Lower lobe of right lung (tissue), 2 donors: ENCODE measurements around the gene PCSK9. TPM values are rescaled to one million over a fixed set of nuclear protein-coding genes. Genes with fewer than 3 reads are reported as not detected.

Experiments
- ATAC-seq, 2 donors: fragments of 200-7000 bp; cut with Tn5 transposase; one replicate each; pipeline ENCODE4 v1.9.1; 2020 to 2022; ENCODE audit warnings: mild to moderate bottlenecking in 2 of 2, moderate library complexity in 2 of 2
- DNase-seq: peaks from one replicate; pipeline ENCODE4 v3.0.0-alpha.2; 2020
- H3K27ac ChIP-seq: fragments of 200-600 bp; one replicate; pipeline ENCODE4 v1.8.0; 2022
- H3K27me3 ChIP-seq: fragments of 200-600 bp; one replicate; pipeline ENCODE4 v1.8.0; 2022; ENCODE audit warnings: low read depth
- H3K36me3 ChIP-seq: fragments of 200-600 bp; one replicate; pipeline ENCODE4 v1.8.0; 2022; ENCODE audit warnings: mild to moderate bottlenecking
- H3K4me1 ChIP-seq: fragments of 200-600 bp; one replicate; pipeline ENCODE4 v1.8.0; 2022
- H3K4me3 ChIP-seq: fragments of 200-600 bp; one replicate; pipeline ENCODE4 v1.8.0; 2022; ENCODE audit warnings: mild to moderate bottlenecking
- H3K9me3 ChIP-seq: fragments of 200-600 bp; one replicate; pipeline ENCODE4 v1.8.0; 2022
- intact Hi-C: fragments of 100-400 bp; cut with DNase I; formaldehyde crosslinking; loops from one replicate; pipeline ENCODE4 v1.11.0; 2022
- total RNA-seq: library from RNA; stranded (reverse); fragmentation: NEBNext Ultra II Directional; extraction: Animal tissue kit (Norgen Biotek cat#: 25700); gene quantifications from one replicate; pipeline ENCODE4 v1.2.1, GENCODE V29; 2021
- TF ChIP-seq, protein P1 (sequence below): fragments of 200-600 bp; IDR thresholded peaks from one replicate; pipeline ENCODE4 v1.8.0; 2022; ENCODE audit warnings: antibody characterized with exemption, mild to moderate bottlenecking
- donor health status: DM: no; HTN: yes; CAD: no; lungs with severe emphysema.

Gene PCSK9
- total RNA-seq, 1 donor from 2014 or later: 25.7 TPM

DNA sequence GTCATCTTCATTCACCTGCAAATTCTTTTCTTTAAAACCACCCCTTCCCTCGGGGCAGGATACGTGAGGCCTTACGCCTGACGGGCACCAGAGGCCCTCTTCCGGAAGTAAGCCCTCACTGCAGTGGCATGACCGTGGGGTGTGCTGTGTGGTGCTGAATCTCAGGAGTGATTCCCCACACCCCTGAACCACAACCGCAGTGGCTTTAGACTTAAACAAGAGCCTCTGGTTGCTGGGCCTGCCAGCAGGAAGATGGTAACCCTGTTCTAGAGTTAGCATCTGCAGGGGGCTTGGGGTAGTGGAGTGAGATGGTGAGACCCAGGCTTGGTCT, 28.5 kb upstream of the PCSK9 start:
- DNase-seq (no peak), ATAC-seq (no peak)
- no peaks in the 10 kb centered on the region for H3K4me1 ChIP-seq
- intact Hi-C loops: no loop called here
- no peak overlapping the region for H3K4me3 ChIP-seq
- no peaks in the 10 kb centered on the region for H3K9me3 ChIP-seq
- H3K27me3 ChIP-seq: no peaks in the 10 kb centered on the region
- TF ChIP-seq, protein P1, sequence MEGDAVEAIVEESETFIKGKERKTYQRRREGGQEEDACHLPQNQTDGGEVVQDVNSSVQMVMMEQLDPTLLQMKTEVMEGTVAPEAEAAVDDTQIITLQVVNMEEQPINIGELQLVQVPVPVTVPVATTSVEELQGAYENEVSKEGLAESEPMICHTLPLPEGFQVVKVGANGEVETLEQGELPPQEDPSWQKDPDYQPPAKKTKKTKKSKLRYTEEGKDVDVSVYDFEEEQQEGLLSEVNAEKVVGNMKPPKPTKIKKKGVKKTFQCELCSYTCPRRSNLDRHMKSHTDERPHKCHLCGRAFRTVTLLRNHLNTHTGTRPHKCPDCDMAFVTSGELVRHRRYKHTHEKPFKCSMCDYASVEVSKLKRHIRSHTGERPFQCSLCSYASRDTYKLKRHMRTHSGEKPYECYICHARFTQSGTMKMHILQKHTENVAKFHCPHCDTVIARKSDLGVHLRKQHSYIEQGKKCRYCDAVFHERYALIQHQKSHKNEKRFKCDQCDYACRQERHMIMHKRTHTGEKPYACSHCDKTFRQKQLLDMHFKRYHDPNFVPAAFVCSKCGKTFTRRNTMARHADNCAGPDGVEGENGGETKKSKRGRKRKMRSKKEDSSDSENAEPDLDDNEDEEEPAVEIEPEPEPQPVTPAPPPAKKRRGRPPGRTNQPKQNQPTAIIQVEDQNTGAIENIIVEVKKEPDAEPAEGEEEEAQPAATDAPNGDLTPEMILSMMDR: no peak
- H3K27ac ChIP-seq: no peak overlapping the region
- no peaks in the 10 kb centered on the region for H3K36me3 ChIP-seq

DNA sequence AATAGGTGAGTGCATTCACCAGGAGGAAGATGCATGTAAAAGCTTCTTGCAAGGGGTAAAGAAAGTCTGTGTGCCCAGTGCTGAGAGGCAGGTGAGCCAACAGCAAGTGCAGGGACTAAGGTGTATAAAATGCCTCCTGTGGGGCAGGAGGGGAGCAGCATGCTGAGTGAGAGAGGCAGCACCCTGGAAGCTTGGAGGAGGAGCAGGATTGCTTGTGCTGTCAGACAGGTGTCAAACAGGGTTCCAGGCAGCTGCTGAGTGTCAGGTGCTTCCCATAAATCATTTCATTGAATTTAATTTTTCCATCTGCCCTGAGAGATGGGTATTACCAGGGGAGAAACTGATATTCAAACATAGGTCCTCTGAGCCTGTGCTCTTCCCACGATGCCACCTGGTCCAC, 26.7 kb upstream of the PCSK9 start:
- ATAC-seq: no peak
- intact Hi-C loops: no loop called here

DNA sequence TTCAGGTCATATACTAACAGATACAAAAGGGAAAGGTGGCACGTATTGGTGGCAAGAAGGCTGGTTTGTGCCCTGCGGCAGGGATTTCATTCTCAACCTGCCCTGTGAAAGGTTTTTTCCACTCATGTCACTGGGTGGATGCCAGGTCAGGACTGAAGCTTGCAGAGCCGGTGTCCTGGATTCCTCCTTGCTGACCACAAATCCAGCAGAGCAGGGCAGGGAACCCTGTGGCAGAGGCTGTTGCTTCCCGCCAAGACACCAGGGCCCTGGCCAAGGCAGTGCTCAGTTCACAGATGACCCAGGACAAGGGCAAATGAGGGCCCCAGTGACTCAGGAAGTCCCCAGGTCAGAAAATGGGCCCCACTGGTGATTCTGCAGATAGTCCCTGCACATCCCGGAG, 24.2 kb upstream of the PCSK9 start:
- DNase-seq: no peak
- H3K9me3 ChIP-seq: no peaks in the 10 kb centered on the region
- no peaks in the 10 kb centered on the region for H3K27me3 ChIP-seq
- no peaks in the 10 kb centered on the region for H3K4me1 ChIP-seq
- TF ChIP-seq, protein P1: no peak
- intact Hi-C loops: no loop called here
- ATAC-seq: no peak
- no peaks in the 10 kb centered on the region for H3K36me3 ChIP-seq
- no peak overlapping the region for H3K27ac ChIP-seq
- H3K4me3 ChIP-seq: no peak overlapping the region

More for the DNA sequence above, 26.7 kb upstream of the PCSK9 start:
- no peak for DNase-seq
- Histone ChIP-seq H3K9me3 (no peaks in the 10 kb centered on the region), H3K27me3 (no peaks in the 10 kb centered on the region), H3K4me3 (no peak overlapping the region), H3K27ac (no peak overlapping the region), H3K36me3 (no peaks in the 10 kb centered on the region), H3K4me1 (no peaks in the 10 kb centered on the region)
- TF ChIP-seq, protein P1: no peak

DNA sequence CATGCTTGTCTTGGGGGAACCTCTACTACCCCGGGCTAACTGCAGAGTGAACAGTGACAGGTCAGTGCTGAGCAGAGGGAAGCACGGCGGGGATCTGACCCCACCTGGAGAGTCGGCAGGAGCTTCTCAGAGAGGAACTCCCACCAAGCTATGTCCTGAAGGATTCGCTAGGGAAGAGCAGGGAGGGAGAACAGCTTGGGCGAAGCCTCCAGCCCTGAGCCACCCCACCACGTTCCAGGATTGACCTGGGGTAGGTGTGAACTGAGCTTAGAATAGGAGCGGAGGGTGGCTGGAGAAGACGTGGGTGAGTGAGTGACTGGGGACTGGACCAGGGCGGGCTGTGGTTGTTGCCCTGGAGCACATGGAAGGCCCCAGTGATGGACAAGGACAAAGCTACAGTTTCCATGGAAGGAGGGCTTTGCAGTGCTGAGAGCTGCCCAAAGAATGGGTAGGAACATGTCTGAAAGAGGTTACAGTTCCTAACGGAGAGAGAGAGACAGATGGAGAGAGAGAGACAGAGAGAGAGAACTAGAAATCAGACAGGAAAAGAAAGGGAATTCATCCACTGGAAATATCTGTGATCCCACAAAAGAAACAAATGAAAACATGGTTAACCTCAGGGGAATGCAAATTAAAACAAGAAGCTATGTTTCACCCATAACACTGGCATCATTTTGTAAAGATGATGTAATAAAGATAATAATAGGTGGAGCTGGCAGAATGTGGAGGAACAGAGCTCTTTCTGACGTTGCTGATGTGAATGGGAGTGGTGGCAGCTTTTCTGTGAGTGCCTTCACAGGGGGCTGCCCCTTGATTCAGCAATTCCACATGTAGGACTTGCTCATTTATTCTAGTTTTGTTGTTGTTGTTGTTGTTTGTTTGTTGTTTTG, 23.4 kb upstream of the PCSK9 start:
- Histone ChIP-seq H3K27ac (no peak overlapping the region), H3K36me3 (no peaks in the 10 kb centered on the region), H3K4me3 (no peak overlapping the region), H3K4me1 (no peaks in the 10 kb centered on the region), H3K9me3 (no peaks in the 10 kb centered on the region), H3K27me3 (no peaks in the 10 kb centered on the region)
- no peak for DNase-seq
- TF ChIP-seq, protein P1: no peak
- intact Hi-C loops: no loop called here
- no peak for ATAC-seq

DNA sequence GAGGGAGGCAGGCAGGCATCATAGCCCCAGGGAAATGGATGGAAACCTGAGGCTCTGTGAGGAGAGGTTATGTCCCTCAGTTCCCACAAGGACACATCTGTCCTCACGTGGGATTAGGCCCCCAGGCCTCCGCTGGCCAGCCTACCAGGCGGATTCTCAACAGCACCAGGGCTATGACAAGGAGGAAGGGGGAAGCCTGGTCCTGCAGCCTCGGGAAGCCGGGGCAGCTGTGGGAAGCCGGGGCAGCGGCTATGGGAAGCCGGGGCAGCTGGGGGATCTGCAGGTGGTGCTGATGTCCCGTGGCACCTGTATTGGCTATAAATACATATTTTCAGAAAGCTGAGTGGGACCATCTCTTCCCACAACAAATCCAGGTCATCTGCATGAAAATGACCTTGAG, 21.0 kb upstream of the PCSK9 start:
- DNase-seq: no peak
- no peak overlapping the region for H3K27ac ChIP-seq
- intact Hi-C loops: no loop called here
- no peaks in the 10 kb centered on the region for H3K9me3 ChIP-seq
- H3K4me3 ChIP-seq: no peak overlapping the region
- no peak for ATAC-seq
- no peaks in the 10 kb centered on the region for H3K36me3 ChIP-seq
- no peaks in the 10 kb centered on the region for H3K27me3 ChIP-seq
- no peaks in the 10 kb centered on the region for H3K4me1 ChIP-seq
- TF ChIP-seq, protein P1: no peak
